GM23248 (cell line): Measurements from ENCODE around the gene CEMIP2. TPM values are rescaled to one million over a fixed set of nuclear protein-coding genes. Genes with fewer than 3 reads are reported as not detected.

Experiments used
- DNase-seq: peaks from one replicate; pipeline ENCODE4 v3.0.0-alpha.2; 2015
- H2AFZ ChIP-seq: fragments of 200-600 bp; sonication (generic); 2 replicates; pipeline ENCODE4 v1.6.1; 2016; ENCODE audit warnings: antibody characterized with exemption
- H3F3A ChIP-seq: fragments of 200-600 bp; sonication (generic); 2 replicates; pipeline ENCODE4 v1.6.1; 2016; ENCODE audit warnings: mild to moderate bottlenecking, antibody characterized with exemption, mixed run types; ENCODE audit not compliant: insufficient read depth
- H3K27ac ChIP-seq: fragments of 200-600 bp; sonication (generic); 2 replicates; pipeline ENCODE4 v1.5.1; 2016; ENCODE audit warnings: mild to moderate bottlenecking
- H3K27me3 ChIP-seq: fragments of 200-600 bp; sonication (generic); replicated peaks from 2 replicates; pipeline ENCODE4 v1.6.1; 2016; ENCODE audit warnings: mild to moderate bottlenecking; ENCODE audit not compliant: insufficient read depth
- H3K36me3 ChIP-seq: fragments of 200-600 bp; sonication (generic); 2 replicates; pipeline ENCODE4 v1.6.1; 2016; ENCODE audit warnings: low read depth, mild to moderate bottlenecking
- H3K4me1 ChIP-seq: fragments of 200-600 bp; sonication (generic); 2 replicates; pipeline ENCODE4 v1.6.1; 2016; ENCODE audit warnings: mild to moderate bottlenecking; ENCODE audit not compliant: insufficient read depth
- H3K4me2 ChIP-seq: fragments of 200-600 bp; sonication (generic); one replicate; pipeline ENCODE4 v1.6.1; 2016; ENCODE audit warnings: mild to moderate bottlenecking; ENCODE audit not compliant: unreplicated experiment
- H3K4me3 ChIP-seq: fragments of 200-600 bp; sonication (generic); 2 replicates; pipeline ENCODE4 v1.5.1; 2016; ENCODE audit warnings: mild to moderate bottlenecking
- H3K79me2 ChIP-seq: fragments of 200-600 bp; sonication (generic); 2 replicates; pipeline ENCODE4 v1.6.1; 2016; ENCODE audit warnings: mild to moderate bottlenecking; ENCODE audit not compliant: insufficient read depth
- H3K9ac ChIP-seq: fragments of 200-600 bp; sonication (generic); 2 replicates; pipeline ENCODE4 v1.6.1; 2016; ENCODE audit warnings: mild to moderate bottlenecking
- H3K9me2 ChIP-seq: fragments of 200-600 bp; sonication (generic); 2 replicates; pipeline ENCODE4 v1.6.1; 2016; ENCODE audit warnings: mixed run types, mild to moderate bottlenecking, moderate library complexity; ENCODE audit not compliant: insufficient read depth
- H3K9me3 ChIP-seq: fragments of 200-600 bp; sonication (generic); one replicate; pipeline ENCODE4 v1.6.1; 2017; ENCODE audit warnings: low read depth
- H4K20me1 ChIP-seq: fragments of 200-600 bp; sonication (generic); 2 replicates; pipeline ENCODE4 v1.6.0; 2016; ENCODE audit not compliant: insufficient read depth
- EZH2 ChIP-seq: fragments of 200-600 bp; sonication (generic); IDR thresholded peaks from 2 replicates; pipeline ENCODE4 v1.6.1; 2018; ENCODE audit warnings: antibody characterized with exemption, mild to moderate bottlenecking; ENCODE audit not compliant: insufficient read depth, poor library complexity, severe bottlenecking
- EZH2phosphoT487 ChIP-seq: fragments of 200-600 bp; sonication (generic); IDR thresholded peaks from 2 replicates; pipeline ENCODE4 v1.6.1; 2018; ENCODE audit warnings: antibody characterized with exemption, moderate library complexity, mild to moderate bottlenecking, low read depth; ENCODE audit not compliant: insufficient read depth
- WGBS, 2 experiments: methylation state at CpG; one replicate each; pipeline ENCODE4 v1.1.6; 2015 to 2017; ENCODE audit warnings: low lambda C conversion rate in 2 of 2, low coverage in 1 of 2; ENCODE audit errors: missing lambda C conversion rate in 2 of 2; 5-methylcytosine and 5-hydroxymethylcytosine counted together
- in situ Hi-C: fragments of 300-500 bp; cut with MboI; formaldehyde crosslinking; loops from 2 replicates; pipeline ENCODE4 v1.15.0; 2020
- polyA plus RNA-seq: library from polyadenylated mRNA; unstranded; fragments of >200 nt; fragmentation: Nextera tagmentation; extraction: Ambion mirVana; gene quantifications from 2 replicates; pipeline ENCODE4 v1.2.1, GENCODE V29; 2016
- total RNA-seq: library from RNA; depleted of rRNA; stranded (reverse); fragments of >200 nt; shearing (Covaris generic); gene quantifications from 2 replicates; pipeline ENCODE4 v1.2.3, GENCODE V29; 2014

Gene CEMIP2
- total and polyA plus RNA-seq, 2 experiments from 2014 or later: 12.7 to 40.4 TPM

DNA sequence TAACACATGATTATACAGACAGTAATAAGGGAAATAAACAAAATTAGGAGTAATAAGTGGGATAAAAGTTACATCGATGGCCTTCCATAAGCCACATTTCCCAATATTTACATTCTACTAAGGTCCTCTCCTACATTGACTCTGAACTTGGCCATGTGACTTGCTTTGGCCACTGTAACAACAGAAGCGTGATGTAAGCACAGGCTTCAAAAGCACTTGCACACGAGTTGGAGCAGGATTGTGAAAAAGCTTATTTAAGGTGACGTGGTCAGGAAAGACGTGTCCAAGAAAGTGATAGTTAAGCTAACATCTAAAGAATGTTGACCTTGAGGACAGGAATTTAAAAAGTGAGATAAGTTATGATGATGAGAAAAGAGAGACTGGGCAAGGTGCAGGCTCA, 9.8 kb upstream of the CEMIP2 start:
- Histone ChIP-seq H3K27ac (no peak overlapping the region), H3K79me2 (no peaks in the 10 kb centered on the region), H3K4me3 (no peak overlapping the region), H2AFZ (no peak overlapping the region), H3F3A (no peaks in the 10 kb centered on the region), H3K36me3 (no peaks in the 10 kb centered on the region), H3K27me3 (no peaks in the 10 kb centered on the region), H3K4me1 (no peaks in the 10 kb centered on the region), H4K20me1 (no peaks in the 10 kb centered on the region), H3K9ac (no peak overlapping the region), H3K9me2 (no peaks in the 10 kb centered on the region), H3K9me3 (no peaks in the 10 kb centered on the region), H3K4me2 (no peak overlapping the region)
- TF ChIP-seq EZH2phosphoT487 (no peak), EZH2 (no peak)
- in situ Hi-C loops: loop anchor here (10.0 to 25.0 kb wide), 2 partner anchors 173 to 491 kb away; no protein-coding TSS in a partner anchor
- 81 to 82% methylated on average over 5 of the region's 5 CpGs for WGBS, 2 experiments
- no peak for DNase-seq

DNA sequence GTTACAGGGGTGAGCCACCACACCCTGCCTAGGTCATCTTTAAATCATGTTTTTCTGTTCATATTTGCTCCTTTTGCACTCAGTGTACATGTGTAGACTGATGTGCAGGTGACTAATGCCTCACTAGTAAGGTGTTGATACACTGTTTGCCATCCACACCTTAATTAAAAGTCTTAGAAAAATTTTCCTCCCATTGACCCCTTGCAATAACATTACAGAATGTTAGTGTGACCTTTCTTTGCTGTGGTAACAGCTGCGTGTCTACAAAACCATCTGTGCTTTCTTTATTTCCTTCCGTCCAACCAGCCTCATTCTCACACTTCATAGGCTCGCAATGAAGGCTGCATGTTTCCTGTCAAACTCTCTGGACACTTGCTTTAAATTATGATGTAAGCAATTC, 6.6 kb upstream of the CEMIP2 start:
- Histone ChIP-seq H3F3A (peaks cover 6% of the 10 kb centered on the region), H2AFZ (no peak overlapping the region), H3K36me3 (no peaks in the 10 kb centered on the region), H3K9me3 (no peaks in the 10 kb centered on the region), H3K9ac (no peak overlapping the region), H3K79me2 (no peaks in the 10 kb centered on the region), H3K9me2 (no peaks in the 10 kb centered on the region), H4K20me1 (no peaks in the 10 kb centered on the region), H3K27me3 (no peaks in the 10 kb centered on the region), H3K4me2 (no peak overlapping the region), H3K27ac (no peak overlapping the region), H3K4me3 (no peak overlapping the region), H3K4me1 (peaks cover 1% of the 10 kb centered on the region)
- TF ChIP-seq EZH2phosphoT487: no peak
- no peak for TF ChIP-seq EZH2
- in situ Hi-C loops: loop anchor here (10.0 to 25.0 kb wide), 2 partner anchors 170 to 488 kb away; no protein-coding TSS in a partner anchor
- 92 to 93% methylated on average over 3 of the region's 3 CpGs for WGBS, 2 experiments
- DNase-seq: no peak

DNA sequence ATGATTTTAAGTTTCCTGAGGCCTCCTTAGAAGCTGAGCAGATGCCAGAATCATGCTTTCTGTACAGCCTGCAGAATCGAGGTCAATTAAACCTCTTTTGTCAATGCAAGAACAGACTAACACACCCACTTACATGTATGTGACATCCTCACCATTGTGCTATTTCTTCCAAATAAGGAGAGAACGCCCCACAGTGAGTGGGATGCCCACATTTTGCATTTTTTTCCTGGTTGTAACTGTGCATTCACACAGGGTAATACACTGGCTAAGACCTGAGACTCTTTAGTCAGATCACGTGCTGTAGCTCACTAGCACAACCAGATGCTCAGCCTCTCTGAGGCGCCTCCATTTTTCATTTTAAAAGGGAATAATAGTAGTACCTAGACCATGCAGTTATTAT, 4.4 kb upstream of the CEMIP2 start:
- H3K4me1 ChIP-seq: peaks cover 6% of the 10 kb centered on the region
- in situ Hi-C loops: loop anchor here (10.0 kb wide), 1 partner anchor 168 kb away; no protein-coding TSS in a partner anchor
- no peak overlapping the region for H3K9ac ChIP-seq
- H4K20me1 ChIP-seq: no peaks in the 10 kb centered on the region
- H3K4me2 ChIP-seq: no peak overlapping the region
- peaks cover 10% of the 10 kb centered on the region for H3F3A ChIP-seq
- no peak overlapping the region for H3K27ac ChIP-seq
- 86 to 89% methylated on average over 4 of the region's 4 CpGs for WGBS, 2 experiments
- TF ChIP-seq EZH2: no peak
- no peak for TF ChIP-seq EZH2phosphoT487
- peaks cover 3% of the 10 kb centered on the region for H3K79me2 ChIP-seq
- H3K27me3 ChIP-seq: no peaks in the 10 kb centered on the region
- no peak overlapping the region for H2AFZ ChIP-seq
- no peaks in the 10 kb centered on the region for H3K36me3 ChIP-seq
- no peaks in the 10 kb centered on the region for H3K9me3 ChIP-seq
- H3K4me3 ChIP-seq: no peak overlapping the region
- no peak for DNase-seq
- no peaks in the 10 kb centered on the region for H3K9me2 ChIP-seq

DNA sequence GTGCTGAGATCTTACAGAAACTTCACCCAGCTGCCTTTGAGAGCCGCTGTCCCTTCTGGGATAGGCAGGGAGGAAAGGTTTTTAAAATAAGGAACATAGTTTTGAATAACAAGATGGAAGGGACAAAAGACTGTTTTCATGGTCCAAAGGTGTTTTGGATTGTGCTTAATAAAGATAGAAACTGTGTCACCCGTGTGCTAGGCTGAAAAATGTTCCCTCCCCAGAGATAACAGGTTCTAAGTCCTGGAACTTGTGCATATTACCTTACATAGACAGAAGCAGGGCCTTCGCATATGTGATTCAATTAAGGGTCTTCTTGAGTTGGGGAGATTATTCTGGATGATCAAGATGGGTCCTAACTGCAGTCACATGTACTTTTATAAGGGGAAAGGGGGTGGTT, 1.9 kb upstream of the CEMIP2 start:
- in situ Hi-C loops: loop anchor here (10.0 kb wide), 1 partner anchor 165 kb away; no protein-coding TSS in a partner anchor
- Histone ChIP-seq H4K20me1 (no peaks in the 10 kb centered on the region), H3F3A (peaks cover 14% of the 10 kb centered on the region), H3K27me3 (no peaks in the 10 kb centered on the region), H3K27ac (no peak overlapping the region), H3K4me3 (peak overlapping the region; percentile 100; the same call in 1 of the 2 replicates), H3K9me2 (no peaks in the 10 kb centered on the region), H3K4me1 (peaks cover 28% of the 10 kb centered on the region), H3K79me2 (peaks cover 28% of the 10 kb centered on the region), H2AFZ (0 out of 2 replicates have a peak overlapping the region, but pooled peaks have one; percentile 72), H3K36me3 (no peaks in the 10 kb centered on the region), H3K4me2 (peak overlapping the region; percentile 98), H3K9ac (no peak overlapping the region), H3K9me3 (no peaks in the 10 kb centered on the region)
- no peak for DNase-seq
- TF ChIP-seq EZH2phosphoT487: no peak
- WGBS, 2 experiments: 69 to 73% methylated on average over 3 of the region's 3 CpGs
